Femur (tissue), 1 donor: ENCODE results near the gene ALX3.

Experiments used
- DNase-seq: peaks from one replicate; pipeline ENCODE4 v3.0.0-alpha.2; 2017

The ALX3 gene

DNA sequence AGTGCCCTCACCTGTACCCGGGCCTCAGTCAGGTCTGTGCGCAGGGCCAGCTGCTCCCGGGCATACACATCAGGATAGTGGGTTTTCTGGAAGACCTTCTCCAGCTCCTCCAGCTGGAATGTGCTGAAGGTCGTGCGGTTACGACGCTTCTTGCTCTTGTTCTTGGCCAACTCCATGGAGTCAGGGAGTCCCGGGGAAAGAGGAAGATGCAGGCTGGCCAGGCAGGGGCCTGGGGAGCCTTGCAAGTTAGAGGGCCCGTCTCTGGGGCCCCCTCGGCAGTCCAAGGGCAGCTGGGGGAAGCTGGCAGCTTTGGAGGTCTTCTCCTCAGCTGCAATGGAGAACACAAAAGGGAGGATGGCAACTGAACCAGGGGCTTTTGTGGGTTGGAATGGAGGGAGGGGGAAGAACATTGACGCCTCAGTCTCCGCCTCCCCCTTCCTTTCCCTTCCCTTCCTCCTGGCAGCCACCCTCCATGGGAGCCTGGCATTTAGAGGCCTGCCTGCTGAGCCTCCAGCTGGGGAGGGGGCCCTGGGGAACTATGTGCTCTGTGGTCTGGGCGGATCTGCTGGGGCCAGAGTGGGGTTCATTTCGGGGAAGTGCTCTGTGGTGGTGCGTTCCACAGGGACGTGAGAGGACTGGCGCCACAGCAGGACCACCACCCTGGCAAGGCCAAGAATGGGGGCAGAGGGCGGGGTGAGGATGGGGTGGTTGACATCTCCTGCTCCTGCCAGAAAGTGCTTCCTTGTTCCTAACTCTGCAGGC lies 5.7 kb downstream of the ALX3 start:
- no peak for DNase-seq

GRCh38 chr1:110063781-110064180 lies 6.7 kb downstream of the ALX3 start:
- no peak for DNase-seq

- DNase-seq = no peak
These were observed 7.9 kb downstream of the ALX3 start for GRCh38 chr1:110062612-110063011.

DNA sequence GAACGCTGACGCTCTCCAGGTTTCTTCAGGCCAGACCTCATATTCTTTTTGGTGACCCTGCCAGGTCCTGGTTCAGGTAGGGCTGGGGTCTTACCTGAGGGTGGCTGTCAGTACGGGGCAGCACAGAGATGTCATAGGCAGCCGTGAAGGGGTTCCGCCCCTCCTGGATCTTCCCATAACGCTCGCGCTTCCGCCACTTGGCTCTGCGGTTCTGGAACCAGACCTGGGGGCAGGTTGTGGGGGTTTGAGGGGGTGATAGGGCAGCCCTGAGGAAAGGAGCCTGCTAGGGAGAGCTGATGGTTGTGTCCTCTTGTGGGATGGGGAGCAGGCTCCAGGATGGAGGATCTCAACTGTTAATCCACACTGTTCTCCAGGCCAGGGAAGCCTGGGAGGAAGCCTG lies 9.1 kb downstream of the ALX3 start:
- no peak for DNase-seq

- DNase-seq = no peak
These were observed 9.8 kb downstream of the ALX3 start for GRCh38 chr1:110060662-110061060.

GRCh38 chr1:110060034-110060661 lies 10.3 kb downstream of the ALX3 start:
- no peak for DNase-seq

DNA sequence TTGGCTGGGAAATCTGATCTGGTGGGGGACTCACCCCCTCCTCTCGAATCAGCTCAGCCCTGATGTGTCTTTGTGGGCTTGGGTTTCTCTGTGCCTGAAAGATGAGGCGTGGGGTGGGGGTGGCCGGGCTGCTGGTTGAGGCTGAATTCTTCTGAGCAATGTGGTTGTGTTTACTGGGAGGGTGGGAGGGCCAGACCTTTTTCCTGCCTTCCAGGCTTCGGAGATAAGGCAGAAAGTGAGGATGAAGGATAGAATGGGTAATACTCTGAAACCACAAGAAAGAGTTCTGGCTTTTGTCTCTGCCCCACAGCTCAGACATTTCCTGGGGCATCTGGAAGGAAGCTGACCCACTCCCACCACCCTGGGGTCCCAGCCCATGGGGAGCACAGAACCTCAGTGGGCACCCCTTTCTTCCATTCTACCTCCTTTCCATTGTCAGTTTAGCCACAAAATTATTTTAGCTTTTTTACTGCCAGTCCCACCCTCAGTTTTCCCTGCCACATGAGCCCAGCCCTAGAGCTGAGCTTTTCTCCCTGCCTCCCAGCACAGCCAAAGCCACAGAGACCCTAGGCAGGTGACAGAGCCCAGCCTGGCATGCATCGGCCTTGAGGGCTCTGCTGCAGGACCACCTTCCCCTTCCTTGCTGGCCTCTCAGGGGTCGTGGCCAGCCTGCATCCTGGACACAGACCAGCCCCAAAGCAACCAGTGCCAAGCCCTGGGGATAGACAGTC lies 11.2 kb downstream of the ALX3 start:
- DNase-seq = no peak

DNA sequence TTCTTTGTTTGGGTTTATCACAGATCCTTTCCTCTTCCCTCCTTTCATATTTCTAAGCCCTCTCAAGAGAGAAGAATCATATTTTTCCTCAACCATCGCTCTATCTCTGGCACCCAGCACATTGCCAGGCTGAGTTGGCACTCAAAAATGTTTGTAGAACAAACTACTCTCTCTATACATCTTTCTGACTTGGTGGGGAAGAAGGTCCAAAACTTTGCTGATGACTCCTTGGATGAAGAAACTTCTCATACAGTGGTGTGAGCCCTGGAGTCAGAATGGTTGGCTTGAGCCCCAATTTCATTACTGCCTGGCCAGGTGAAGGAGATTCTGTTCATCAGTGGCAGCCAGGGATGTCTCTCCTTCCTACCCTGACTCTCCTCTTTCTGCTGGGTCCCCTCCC lies 11.9 kb downstream of the ALX3 start:
- DNase-seq = no peak

DNA sequence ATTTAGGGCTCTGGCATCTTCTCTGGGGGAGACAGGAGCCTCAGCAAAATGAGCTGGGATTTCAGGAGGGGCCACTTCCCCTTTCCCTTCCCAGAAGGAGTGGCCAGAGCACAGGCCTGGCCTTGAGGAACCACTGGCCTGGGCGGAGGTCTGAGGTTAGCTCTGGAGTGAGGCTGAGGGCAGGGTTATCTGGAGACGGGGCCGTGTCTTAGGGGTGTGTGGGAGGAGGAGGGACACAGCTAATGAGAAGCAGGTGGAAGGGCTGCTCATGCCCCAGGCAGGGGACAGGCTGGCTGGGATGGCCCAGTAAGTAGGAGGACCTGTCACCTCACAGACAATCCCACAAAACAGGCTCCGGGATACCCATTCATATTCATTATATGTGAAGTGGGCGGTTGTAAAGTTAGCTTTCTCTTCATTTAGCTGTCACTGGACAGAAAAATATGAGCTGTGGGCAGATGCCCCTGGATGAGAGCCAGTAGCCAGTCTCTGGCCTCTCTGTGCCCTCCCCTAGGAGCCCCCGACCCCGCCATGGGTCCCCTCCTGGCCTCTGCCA lies 12.4 kb downstream of the ALX3 start:
- DNase-seq = no peak

- DNase-seq = no peak
These were observed 13.7 kb downstream of the ALX3 start for GRCh38 chr1:110056776-110057175.

DNA sequence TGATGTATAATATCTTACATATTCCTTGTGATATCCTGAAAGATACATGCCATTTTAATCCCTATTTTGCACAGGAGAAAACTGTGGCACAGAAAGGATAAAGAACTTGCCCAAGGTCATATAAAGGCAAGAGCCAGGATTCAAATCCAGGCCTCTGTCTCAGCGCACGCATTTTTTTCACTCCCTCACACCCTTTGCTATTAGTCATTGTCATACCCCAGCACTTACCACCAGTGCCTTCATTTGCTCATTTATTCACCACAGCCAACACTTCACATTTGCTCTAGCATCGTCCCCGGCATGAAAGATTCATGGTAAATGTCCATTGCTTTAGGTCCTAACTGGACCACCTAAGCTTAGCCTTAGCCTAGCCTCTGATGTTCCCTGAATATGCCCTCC lies 14.2 kb downstream of the ALX3 start:
- DNase-seq = no peak

- no peak for DNase-seq
These were observed 14.8 kb downstream of the ALX3 start for GRCh38 chr1:110055493-110056284.

DNA sequence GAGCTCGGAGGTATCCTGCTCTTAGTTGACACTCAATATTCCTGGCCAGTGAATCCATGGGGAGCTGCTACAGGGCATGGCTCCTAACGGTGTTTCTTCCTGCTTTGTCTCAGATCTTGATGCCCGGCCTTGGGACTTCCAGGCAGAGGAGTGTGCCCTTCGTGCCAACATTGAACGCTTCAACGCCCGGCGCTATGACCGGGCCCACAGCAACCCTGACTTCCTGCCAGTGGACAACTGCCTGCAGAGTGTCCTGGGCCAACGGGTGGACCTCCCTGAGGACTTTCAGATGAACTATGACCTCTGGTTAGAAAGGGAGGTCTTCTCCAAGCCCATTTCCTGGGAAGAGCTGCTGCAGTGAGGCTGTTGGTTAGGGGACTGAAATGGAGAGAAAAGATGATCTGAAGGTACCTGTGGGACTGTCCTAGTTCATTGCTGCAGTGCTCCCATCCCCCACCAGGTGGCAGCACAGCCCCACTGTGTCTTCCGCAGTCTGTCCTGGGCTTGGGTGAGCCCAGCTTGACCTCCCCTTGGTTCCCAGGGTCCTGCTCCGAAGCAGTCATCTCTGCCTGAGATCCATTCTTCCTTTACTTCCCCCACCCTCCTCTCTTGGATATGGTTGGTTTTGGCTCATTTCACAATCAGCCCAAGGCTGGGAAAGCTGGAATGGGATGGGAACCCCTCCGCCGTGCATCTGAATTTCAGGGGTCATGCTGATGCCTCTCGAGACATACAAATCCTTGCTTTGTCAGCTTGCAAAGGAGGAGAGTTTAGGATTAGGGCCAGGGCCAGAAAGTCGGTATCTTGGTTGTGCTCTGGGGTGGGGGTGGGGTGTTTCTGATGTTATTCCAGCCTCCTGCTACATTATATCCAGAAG lies 16.7 kb downstream of the ALX3 start:
- DNase-seq = peak; percentile 76

DNA sequence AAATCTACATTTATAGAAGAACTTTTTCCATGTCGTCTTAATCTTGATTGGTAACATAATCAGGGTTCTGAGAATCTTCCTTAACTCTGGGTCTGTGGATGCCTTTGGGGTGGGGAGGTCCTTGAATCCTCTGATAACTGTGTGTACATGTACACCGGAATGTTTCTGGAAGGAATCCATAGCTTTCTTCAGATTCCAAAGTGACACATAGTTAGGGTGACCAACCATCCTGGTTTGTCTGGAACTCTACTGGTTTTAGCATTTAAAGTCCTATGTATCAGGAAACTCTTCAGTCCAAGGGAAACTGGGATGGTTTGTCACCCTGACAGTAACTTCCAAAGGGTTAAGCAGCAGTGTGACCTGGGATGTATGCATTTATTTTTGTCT lies 19.2 kb downstream of the ALX3 start:
- no peak for DNase-seq

GRCh38 chr1:110050602-110051261 lies 19.7 kb downstream of the ALX3 start:
- DNase-seq = no peak

DNA sequence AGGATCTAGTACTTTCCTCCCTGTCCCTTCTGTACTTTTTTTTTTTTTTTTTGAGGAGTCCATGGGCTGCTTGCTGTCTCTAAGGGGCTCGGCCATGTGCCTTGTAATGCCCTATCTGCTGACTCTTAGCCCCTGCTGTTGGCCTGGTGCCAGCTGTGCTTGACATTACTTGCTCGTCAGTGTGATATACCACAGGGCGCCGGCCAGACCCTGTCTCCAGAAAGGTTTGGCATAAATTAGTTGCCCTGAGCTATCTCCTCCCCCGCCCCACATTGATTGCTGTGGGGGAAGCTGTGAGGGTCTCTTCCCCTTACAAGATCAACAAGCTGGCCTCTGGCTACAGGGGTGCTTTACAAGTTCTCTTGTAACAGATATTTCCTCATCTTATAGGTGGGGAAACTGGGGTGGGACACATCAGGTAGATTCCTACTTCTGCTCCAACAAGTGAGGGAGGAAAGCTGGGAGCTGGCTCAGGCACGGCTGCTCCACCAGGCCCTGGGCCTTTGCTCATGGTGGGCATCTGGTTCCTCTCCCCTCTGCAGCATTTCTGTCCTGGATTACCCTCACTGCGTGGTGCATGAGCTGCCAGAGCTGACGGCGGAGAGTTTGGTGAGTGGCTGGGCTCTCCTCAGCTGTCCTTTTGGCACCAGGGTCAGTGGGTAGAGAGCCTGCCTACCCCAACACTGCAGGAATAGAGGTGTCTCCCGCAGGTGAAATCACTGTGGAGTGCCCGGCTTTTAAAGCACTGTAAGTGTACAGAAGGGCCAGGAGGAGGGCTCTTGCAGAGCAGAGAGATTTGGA lies 20.5 kb downstream of the ALX3 start:
- DNase-seq = no peak

DNA sequence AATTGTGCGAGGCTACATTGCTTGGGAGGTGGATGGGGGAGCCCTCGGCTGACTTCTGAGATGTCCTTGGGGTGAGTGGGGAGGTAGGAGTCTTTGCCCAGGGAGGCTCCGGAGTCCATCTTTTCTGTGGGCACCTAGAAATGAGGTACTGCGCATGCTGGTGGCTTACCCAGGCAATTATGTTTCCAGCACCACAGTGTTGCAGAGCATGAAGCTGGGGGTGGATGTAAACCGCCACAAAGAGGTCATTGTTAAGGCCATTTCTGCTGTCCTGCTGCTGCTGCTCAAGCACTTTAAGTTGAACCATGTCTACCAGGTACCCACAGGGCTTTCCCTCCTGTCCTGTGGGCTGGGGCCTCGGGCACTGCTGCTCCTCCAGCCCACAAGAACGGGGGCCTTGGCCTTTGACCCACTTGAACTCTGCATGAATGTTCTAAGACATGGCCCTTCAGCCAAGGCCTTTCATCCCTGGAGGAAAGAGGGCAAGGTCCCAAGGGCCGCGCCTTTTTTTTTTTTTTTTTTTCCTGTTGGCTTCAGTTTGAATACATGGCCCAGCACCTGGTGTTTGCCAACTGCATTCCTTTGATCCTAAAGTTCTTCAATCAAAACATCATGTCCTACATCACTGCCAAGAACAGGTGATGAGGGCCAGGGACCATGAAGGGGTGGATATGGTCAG lies 21.4 kb downstream of the ALX3 start:
- no peak for DNase-seq

DNA sequence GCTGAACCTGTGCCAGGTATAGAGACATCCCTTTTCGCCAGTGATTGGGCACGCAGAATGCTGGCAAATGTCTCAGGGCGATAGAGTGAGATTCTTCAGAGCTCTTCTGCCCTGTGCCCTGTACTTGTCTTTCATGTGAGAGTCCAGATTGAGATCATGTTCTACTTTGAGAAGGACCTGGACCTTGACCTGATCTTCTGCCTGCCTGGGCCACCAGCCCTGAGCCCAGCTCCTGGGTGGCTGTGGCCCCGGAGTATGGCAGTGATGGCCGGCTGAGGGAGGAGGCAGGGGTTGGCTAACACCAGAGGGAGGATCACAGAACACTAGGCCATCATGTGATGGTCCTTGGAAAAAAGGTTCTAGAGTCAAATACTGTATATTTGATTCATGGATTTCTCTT lies 22.2 kb downstream of the ALX3 start:
- no peak for DNase-seq

- DNase-seq = no peak
These were observed 23.0 kb downstream of the ALX3 start for GRCh38 chr1:110047463-110047862.

- DNase-seq = no peak
These were observed 27.5 kb downstream of the ALX3 start for GRCh38 chr1:110043016-110043415.
